HG02588 (cell line): ENCODE measurements around the gene GLIS1.

Experiments used
- ATAC-seq: cut with Tn5 transposase; IDR thresholded peaks from one replicate; pipeline ENCODE4 v1.9.1; 2021; ENCODE audit warnings: mild to moderate bottlenecking, moderate library complexity; ENCODE audit not compliant: unreplicated experiment

Gene GLIS1

DNA sequence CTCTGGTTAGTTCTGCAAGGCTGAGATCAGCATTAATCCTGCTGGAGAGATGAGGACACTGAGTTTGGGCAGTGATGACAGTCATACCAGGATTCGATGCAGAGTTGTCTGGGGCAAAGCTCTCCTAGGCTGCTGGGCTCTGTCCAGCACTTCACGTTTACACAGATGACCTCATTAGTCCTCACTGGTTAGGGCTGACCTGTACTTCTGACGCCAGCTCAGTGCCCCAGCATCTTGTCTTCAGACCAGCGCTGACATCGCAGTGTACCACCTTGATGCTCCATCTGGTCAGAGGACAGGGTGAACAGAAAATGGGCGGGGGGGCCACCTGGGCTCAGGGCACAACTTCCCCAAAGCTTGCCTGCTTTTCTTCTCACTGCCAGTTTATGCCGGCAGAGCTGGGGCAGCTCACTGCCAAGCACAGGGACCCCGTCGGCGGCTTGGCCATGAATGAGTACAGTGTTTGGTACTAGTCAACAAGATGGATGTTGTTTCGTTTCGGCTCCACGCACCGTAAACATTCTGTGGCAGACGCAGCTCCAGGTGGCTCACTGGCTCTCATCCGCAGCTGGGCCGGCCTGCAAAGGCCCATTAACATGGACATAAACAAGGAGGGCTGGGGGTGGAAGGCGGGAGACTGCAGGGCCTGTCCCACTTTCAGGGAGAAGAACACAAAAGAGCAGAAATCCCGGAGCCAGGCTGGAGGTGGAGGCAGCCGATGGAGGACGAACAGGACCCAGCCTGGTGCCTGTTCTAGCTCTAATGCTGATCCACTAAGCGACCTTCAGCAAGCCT lies 118.7 kb downstream of the GLIS1 start:
- ATAC-seq: no peak

- ATAC-seq: no peak
Observed at GRCh38 chr1:53619367-53620060, 119.5 kb downstream of the GLIS1 start.

GRCh38 chr1:53618500-53619366 lies 120.2 kb downstream of the GLIS1 start:
- ATAC-seq: no peak

GRCh38 chr1:53617851-53618499 lies 121.0 kb downstream of the GLIS1 start:
- ATAC-seq: no peak

DNA sequence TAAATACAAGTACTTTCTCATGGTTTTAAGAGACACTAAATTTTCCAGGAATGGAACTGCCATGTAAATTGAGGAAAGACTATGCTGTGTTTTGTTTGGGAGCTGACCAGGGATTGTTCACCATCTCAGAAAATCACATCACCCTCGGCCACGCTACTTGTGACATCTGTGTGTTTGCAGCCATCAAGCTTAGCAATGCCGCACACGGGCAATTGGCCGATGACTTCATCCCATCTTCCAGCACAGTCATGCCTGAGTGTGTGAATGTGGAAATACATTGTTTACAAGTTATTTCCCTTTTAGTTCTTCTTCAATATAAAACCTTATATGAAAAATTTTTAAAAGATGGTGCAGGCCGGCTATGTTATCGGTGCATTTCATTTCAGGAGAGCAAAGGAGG lies 121.6 kb downstream of the GLIS1 start:
- no peak for ATAC-seq

DNA sequence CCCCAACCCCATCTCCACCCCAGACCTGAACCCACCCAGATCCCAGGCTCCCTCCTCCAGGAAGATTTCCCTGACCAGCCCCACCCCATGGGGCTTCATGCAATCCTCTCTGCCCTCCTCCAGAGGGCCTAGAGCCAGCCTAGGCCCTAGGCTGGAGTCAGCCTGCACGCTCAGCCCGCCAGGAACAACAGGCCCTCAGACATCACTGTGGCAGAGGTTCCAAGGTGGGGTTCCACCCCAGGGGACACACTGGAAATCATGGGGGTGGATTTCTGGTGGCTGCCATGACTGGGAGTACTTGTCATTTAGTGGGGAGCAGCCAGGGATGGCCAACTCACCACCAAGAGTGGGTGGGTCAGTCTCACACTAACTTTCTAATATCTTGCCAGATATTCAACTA lies 122.0 kb downstream of the GLIS1 start:
- ATAC-seq: no peak

DNA sequence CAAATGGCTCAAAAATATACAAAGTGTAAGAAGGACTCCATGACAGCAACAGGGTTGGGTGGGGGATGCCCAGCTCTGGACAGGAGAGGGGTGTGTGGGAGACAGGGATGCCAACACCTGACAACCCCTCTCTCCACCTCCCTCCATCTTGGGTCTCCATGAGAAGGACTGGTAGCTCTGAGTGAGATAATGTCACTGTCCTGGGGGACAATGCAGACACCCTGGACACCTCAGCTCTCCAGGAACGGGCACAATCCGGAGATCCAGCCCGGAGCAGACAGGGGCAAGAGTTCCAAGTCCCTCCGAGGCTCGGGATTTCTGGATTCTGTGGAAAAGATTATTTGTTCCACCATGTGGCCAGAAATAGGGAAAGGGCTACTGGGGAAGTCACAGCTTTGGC lies 122.5 kb downstream of the GLIS1 start:
- no peak for ATAC-seq

GRCh38 chr1:53615101-53615500 lies 123.9 kb downstream of the GLIS1 start:
- ATAC-seq: no peak

GRCh38 chr1:53614231-53615021 lies 124.5 kb downstream of the GLIS1 start:
- no peak for ATAC-seq

DNA sequence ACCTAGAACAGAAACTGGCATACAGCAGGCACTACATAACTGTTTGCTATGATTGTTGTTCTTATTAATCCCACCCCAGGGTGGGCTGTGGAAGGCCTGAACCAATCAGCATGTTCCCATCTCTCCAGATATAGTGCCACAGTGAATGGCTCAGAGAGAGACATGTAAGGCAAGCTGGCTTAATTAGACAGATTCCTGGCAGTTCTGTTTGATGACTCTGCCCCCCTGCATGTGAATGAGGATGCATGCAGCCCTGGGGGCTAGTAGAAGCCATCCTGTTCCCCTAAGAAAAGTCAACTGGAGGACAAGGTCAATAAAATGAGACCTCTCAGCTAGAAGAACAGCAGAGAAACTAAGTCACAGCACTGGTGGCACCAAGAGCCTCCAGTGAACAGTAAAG lies 130.3 kb downstream of the GLIS1 start:
- no peak for ATAC-seq

- ATAC-seq: no peak
Observed at GRCh38 chr1:53608071-53608470, 130.9 kb downstream of the GLIS1 start.

- no peak for ATAC-seq
Observed at GRCh38 chr1:53606651-53607051, 132.3 kb downstream of the GLIS1 start.

- ATAC-seq: no peak
Observed at GRCh38 chr1:53606197-53606596, 132.8 kb downstream of the GLIS1 start.

- no peak for ATAC-seq
Observed at GRCh38 chr1:53605181-53605580, 133.8 kb downstream of the GLIS1 start.

- ATAC-seq: no peak
Observed at GRCh38 chr1:53604291-53604919, 134.6 kb downstream of the GLIS1 start.

GRCh38 chr1:53603431-53603830 lies 135.5 kb downstream of the GLIS1 start:
- no peak for ATAC-seq

GRCh38 chr1:53601867-53602775 lies 136.8 kb downstream of the GLIS1 start:
- no peak for ATAC-seq

DNA sequence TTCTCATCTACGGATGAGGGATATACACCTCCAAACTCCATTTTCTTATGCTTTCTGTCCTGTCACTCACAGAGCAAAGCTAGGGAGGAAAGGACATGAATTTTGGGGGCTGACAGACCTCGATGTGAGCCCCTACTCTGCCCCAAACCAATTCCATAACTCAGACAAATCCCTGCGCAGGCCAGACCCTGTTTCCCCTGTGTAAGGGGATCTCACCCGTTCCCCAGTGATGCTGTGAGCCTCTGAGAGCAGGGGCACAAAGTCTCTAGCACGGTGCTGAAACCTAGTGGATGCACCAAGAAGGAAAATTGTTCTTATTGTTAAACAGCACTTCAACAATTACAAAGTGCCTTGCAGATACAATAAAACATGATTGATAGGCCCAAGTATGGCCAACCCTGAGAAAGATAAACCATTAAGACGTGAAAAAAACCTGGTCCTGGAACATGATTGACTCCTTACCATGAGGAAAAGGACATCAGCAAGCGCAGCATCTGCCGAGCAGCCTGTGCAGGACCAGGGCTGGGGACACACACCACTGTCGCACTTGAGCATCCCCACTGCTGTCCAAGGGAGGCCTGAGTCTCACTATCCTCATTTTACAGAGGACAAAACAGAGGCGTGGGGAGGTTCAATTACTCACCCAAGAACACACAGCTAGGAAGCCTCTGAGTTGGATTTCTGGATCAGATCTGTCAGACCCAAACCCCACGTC lies 137.8 kb downstream of the GLIS1 start:
- no peak for ATAC-seq
